Osteoblast (primary cell): ENCODE measurements around the gene ELF1. TPM values are rescaled to one million over a fixed set of nuclear protein-coding genes. Genes with fewer than 3 reads are reported as not detected.
A peak's percentile ranks its signal among the peaks of the same experiment; 100 is the strongest.

ENCODE experiments used
- DNase-seq: peaks from one replicate; pipeline ENCODE4 v3.0.0; 2011; ENCODE audit warnings: low spot score, mixed read lengths; ENCODE audit not compliant: insufficient read length; ENCODE audit errors: missing footprints
- H2AFZ ChIP-seq: 2 replicates; pipeline ENCODE4 v1.6.0; 2011; ENCODE audit warnings: mild to moderate bottlenecking, low read length
- H3K27ac ChIP-seq: 2 replicates; pipeline ENCODE4 v1.5.1; 2011; ENCODE audit warnings: mild to moderate bottlenecking, low read depth, low read length, moderate library complexity
- H3K27me3 ChIP-seq: 2 replicates; pipeline ENCODE4 v1.6.0; 2012; ENCODE audit warnings: mild to moderate bottlenecking, control low read depth, inconsistent platforms, low read length, moderate library complexity; ENCODE audit not compliant: insufficient read depth
- H3K36me3 ChIP-seq: 2 replicates; pipeline ENCODE4 v1.5.1; 2011; ENCODE audit warnings: mild to moderate bottlenecking, low read length, control low read depth, moderate library complexity; ENCODE audit not compliant: insufficient read depth
- H3K4me1 ChIP-seq: 2 replicates; pipeline ENCODE4 v1.5.1; 2011; ENCODE audit warnings: mild to moderate bottlenecking, low read length, control low read depth, moderate library complexity; ENCODE audit not compliant: insufficient read depth
- H3K4me2 ChIP-seq: 2 replicates; pipeline ENCODE4 v1.6.0; 2011; ENCODE audit warnings: mild to moderate bottlenecking, low read length; ENCODE audit not compliant: insufficient read depth
- H3K4me3 ChIP-seq: fragments of 200-600 bp; sonication (generic); 3 replicates; pipeline ENCODE4 v1.5.1; 2012; ENCODE audit warnings: mild to moderate bottlenecking, low read length, inconsistent platforms; ENCODE audit not compliant: insufficient read depth
- H3K79me2 ChIP-seq: 2 replicates; pipeline ENCODE4 v1.6.0; 2012; ENCODE audit warnings: mild to moderate bottlenecking, low read length, control low read depth, inconsistent platforms; ENCODE audit not compliant: insufficient read depth
- H3K9me3 ChIP-seq: 2 replicates; pipeline ENCODE4 v1.5.1; 2011; ENCODE audit warnings: low read depth, low read length, control low read depth
- H4K20me1 ChIP-seq: 2 replicates; pipeline ENCODE4 v1.6.0; 2012; ENCODE audit warnings: mild to moderate bottlenecking, low read length, control low read depth; ENCODE audit not compliant: insufficient read depth
- total RNA-seq: library from RNA; depleted of rRNA; stranded (reverse); fragments of >200 nt; gene quantifications from 2 replicates; pipeline ENCODE4 v1.2.3, GENCODE V29; 2012
- TF ChIP-seq, protein P1 (sequence below): IDR thresholded peaks from 2 replicates; pipeline ENCODE4 v1.5.1; 2011; ENCODE audit warnings: mild to moderate bottlenecking, low read depth, low read length, moderate library complexity; ENCODE audit errors: extremely low read depth

The ELF1 gene
- total RNA-seq, 1 donor: 63.0 TPM

DNA sequence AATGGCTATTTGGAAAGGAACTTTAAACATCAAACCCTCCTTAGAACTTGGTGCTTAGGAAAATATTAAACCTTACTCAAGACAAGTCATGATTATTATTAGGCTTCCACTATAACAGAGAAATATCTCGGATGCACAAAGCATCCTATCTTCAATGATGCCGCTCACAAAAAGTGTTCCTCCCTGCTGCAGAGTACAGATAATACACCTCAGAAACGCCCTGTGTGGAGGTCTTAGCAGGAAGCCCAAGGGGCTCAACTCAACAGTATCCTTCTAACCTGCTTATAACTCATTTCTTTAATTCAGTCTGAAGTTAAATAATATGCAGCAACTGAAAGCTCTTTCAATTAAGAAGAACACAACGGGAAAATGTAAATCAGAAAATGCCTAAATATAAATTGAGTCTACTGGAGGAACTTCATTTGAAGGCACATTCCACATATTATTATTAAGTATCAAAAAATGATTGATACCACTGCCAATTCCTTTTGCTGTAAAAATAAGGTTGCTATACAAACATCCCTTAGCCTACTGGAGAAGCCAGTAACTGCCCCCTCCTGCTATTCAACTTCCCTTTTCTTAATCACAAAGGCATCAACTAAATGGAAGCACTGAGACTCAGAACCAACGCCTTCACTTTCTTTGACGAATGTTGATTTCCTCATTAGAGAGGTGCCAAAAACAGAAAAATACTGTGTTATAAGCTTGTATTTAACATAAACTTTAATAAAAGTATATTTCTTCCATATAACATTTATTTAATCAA is 12.0 kb downstream of the ELF1 start:
- no peaks in the 10 kb centered on the region for H3K36me3 ChIP-seq
- H3K27ac ChIP-seq: no peak overlapping the region
- H2AFZ ChIP-seq: no peak overlapping the region
- peaks cover 65% of the 10 kb centered on the region for H3K79me2 ChIP-seq
- peaks cover 31% of the 10 kb centered on the region for H4K20me1 ChIP-seq
- no peak for DNase-seq
- TF ChIP-seq, protein P1, sequence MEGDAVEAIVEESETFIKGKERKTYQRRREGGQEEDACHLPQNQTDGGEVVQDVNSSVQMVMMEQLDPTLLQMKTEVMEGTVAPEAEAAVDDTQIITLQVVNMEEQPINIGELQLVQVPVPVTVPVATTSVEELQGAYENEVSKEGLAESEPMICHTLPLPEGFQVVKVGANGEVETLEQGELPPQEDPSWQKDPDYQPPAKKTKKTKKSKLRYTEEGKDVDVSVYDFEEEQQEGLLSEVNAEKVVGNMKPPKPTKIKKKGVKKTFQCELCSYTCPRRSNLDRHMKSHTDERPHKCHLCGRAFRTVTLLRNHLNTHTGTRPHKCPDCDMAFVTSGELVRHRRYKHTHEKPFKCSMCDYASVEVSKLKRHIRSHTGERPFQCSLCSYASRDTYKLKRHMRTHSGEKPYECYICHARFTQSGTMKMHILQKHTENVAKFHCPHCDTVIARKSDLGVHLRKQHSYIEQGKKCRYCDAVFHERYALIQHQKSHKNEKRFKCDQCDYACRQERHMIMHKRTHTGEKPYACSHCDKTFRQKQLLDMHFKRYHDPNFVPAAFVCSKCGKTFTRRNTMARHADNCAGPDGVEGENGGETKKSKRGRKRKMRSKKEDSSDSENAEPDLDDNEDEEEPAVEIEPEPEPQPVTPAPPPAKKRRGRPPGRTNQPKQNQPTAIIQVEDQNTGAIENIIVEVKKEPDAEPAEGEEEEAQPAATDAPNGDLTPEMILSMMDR: no peak
- H3K9me3 ChIP-seq: no peaks in the 10 kb centered on the region
- H3K4me1 ChIP-seq: peaks cover 15% of the 10 kb centered on the region
- H3K4me2 ChIP-seq: peak overlapping the region; percentile 53
- no peaks in the 10 kb centered on the region for H3K27me3 ChIP-seq
- H3K4me3 ChIP-seq: no peak overlapping the region

DNA sequence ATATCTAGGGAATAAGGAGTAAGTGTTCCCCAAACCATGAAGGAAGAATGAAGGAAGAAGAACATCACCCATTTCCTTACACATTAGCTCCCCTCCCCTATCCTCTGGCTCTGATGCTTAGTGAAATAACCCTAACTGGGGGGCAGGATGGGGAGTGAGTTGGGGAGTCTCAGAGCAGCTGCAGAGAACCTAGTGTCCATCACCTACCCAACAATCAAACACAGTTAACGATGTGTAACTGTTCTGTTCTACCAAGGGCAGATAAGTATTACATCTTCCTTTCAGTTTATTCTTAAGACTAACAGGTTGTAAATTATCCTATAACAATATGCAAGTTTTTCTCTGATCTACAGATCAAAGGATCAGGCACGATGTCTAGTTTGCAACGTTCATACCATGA is 12.8 kb downstream of the ELF1 start:
- H3K4me1 ChIP-seq: peaks cover 15% of the 10 kb centered on the region
- no peak overlapping the region for H3K27ac ChIP-seq
- H2AFZ ChIP-seq: no peak overlapping the region
- H3K4me2 ChIP-seq: no peak overlapping the region
- DNase-seq: no peak
- no peak overlapping the region for H3K4me3 ChIP-seq
- no peaks in the 10 kb centered on the region for H3K36me3 ChIP-seq
- TF ChIP-seq, protein P1: no peak
- H3K27me3 ChIP-seq: no peaks in the 10 kb centered on the region
- H3K9me3 ChIP-seq: no peaks in the 10 kb centered on the region
- peaks cover 68% of the 10 kb centered on the region for H3K79me2 ChIP-seq
- H4K20me1 ChIP-seq: peaks cover 31% of the 10 kb centered on the region

DNA sequence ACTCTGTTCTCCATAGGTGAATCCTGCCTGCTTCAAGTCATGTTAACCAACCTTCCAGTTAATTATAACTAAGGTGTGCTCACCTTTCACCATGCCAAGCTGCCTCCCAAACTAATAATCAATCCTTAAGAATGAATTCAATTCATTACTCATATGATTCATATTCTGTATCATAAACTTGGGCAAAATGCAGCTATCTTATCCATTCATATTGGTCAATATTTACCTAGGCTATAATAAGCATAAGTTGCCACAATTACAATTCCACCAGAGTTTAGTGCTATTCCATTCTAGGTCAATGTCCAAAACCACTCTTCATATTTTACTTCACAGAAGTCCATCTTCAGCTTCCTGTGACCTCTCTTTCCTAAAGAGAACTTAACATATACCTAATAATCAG is 13.4 kb downstream of the ELF1 start:
- Histone ChIP-seq H3K27ac (no peak overlapping the region), H3K9me3 (no peaks in the 10 kb centered on the region), H2AFZ (no peak overlapping the region), H3K36me3 (no peaks in the 10 kb centered on the region), H3K4me2 (no peak overlapping the region), H4K20me1 (peaks cover 31% of the 10 kb centered on the region), H3K27me3 (no peaks in the 10 kb centered on the region), H3K4me3 (no peak overlapping the region), H3K4me1 (peaks cover 15% of the 10 kb centered on the region), H3K79me2 (peaks cover 65% of the 10 kb centered on the region)
- DNase-seq: no peak
- TF ChIP-seq, protein P1: no peak

DNA sequence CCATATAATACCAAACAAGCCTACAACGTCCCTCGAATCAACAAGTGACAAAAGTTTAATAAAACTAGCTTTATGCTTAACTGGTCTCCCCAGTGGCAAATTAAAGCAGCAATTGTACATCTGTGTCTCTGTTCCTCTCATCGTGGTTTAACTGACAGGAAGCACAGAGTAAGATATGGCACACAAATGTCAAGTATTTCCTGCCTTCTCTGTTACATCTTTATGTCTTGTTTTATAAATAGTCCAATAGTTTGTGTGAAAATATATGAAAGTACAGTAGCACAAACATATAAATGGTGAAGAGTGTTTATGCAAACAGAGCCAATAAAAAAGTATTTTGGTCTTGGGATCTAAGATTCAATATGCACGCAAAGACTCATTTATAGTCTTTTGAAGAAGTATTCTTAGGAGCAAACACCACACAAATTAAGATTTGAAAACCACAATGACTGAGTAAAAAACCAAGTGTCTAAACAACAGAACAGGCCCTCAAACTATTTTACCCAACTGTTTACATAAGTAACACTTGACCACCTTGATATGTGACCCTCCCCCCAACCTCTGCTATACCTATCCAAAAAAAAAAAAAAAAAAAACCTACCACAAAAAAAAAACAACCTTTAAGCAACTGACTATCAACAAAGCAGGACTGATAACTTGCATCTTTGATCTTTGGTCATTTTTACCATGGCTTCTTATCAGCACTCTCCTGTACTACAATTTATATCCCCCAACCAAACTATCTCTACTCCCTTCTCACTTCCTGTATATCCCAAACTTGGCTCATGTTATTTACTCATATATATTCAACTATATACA is 14.0 kb downstream of the ELF1 start:
- DNase-seq: no peak
- H3K9me3 ChIP-seq: no peaks in the 10 kb centered on the region
- TF ChIP-seq, protein P1: no peak
- peaks cover 66% of the 10 kb centered on the region for H3K79me2 ChIP-seq
- H3K27me3 ChIP-seq: no peaks in the 10 kb centered on the region
- no peak overlapping the region for H2AFZ ChIP-seq
- no peak overlapping the region for H3K4me2 ChIP-seq
- no peak overlapping the region for H3K27ac ChIP-seq
- H3K4me1 ChIP-seq: peaks cover 15% of the 10 kb centered on the region
- H3K4me3 ChIP-seq: no peak overlapping the region
- no peaks in the 10 kb centered on the region for H3K36me3 ChIP-seq
- H4K20me1 ChIP-seq: peaks cover 31% of the 10 kb centered on the region
